GM18519 (cell line): ENCODE data around the gene POLR3E.
"Not testable (repeated sequence)": the region's sequence is repeated elsewhere in the genome, so short reads cannot be mapped to it uniquely, and the experiment has no call there.

ENCODE experiments used
- ATAC-seq: cut with Tn5 transposase; IDR thresholded peaks from one replicate; pipeline ENCODE4 v1.9.1; 2021; ENCODE audit warnings: mild to moderate bottlenecking, moderate library complexity; ENCODE audit not compliant: unreplicated experiment, low FRiP score

POLR3E gene

DNA sequence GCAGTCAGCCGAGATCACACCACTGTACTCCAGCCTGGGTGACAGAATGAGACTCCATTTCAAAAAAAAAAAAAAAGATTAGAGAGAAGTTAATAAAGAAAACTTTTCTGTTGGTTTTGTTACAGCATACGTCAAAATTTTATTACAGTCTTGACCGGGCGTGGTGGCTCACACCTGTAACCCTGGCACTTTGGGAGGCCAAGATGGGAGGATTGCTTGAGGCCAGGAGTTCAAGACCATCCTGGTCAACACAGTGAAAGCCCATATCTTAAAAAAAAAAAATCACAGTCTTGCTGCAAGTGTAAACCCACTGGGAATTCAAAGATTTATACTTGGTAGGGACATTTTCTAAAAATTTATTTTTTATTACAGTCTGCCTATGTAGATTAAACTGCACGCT is 6.2 kb upstream of the POLR3E start:
- no peak for ATAC-seq

DNA sequence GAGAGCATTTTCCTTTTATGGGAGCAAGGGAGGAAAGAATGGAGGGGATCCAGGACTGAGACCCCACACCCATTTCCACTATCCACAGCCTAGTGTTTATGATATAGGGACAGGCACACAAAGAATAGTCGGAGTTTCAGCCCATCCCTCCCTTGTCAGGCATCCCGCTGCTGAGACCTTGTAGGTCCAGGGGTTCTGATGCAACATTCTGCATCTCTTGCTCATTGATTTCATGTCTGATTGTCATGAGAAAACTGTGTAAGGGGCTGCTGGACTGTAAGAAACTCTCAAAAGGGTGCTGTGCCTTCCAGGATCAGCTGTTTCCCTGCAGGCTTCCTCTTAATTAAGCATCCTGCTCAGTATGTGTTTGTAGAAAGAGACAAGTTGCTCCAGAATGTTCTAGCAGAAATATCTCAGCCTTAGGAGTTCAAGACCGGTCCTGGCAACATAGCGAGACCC is 5.3 kb upstream of the POLR3E start:
- no peak for ATAC-seq

DNA sequence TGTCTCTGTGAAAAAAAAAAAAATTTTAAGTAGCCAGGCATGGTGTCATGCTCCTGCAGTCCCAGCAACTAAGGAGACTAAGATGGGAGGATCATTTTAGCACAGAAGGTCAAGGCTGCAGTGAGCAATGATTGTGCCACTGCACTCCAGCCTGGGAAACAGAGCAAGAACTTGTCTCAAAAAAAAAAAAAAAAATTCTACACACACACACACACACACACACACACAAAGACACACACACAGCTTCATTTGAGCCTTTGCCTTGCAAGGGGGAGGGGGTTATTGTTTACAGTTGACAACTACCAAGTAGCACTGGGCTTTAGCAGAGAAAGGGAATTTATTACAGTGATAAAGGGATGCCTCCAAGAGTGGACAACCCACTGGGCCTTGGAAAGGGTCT is 4.9 kb upstream of the POLR3E start:
- no peak for ATAC-seq

DNA sequence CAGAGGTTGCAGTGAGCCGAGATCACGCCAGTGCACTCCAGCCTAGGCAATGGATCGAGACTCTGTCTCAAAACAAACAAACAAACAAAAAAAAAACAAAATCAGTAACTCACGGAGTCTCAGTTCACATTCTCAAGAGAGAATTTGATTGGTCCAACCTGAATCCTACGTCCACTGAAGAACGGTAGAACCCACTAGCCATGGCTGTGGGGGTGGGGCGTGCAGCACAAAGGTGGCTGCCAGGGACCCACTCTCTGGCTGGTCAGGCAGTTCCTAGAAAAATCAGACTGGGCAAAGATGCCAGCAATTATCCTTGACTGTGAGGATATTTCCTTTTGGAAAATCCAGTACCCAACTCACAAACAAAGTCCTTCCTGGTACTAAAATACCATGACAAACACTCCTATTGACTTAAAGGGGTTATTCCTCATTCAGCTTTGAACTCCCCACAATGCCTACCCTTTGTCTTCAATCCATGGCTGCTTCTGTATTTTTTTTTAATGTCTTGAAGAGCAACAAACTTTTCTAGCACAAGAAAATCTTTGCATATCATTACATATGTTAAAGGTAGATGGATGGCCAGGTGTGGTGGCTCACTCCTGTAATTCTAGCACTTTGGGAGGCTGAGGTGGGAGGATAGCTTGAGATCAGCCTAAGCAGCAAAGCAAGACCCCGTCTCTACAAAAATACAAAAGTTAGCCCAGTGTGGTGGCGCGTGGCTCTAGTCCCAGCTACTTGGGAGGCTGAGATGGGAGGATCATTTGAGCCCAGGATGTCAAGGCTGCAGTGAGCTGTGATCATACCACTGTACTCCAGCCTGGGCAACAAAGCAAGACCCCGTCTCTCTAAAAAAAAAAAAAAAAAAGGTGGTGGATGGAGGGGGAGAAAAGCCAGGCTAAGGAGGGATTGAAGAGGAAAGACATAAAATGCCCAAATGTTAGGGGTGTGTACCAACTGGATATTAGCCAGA is 3.8 kb upstream of the POLR3E start:
- ATAC-seq, result no peak

DNA sequence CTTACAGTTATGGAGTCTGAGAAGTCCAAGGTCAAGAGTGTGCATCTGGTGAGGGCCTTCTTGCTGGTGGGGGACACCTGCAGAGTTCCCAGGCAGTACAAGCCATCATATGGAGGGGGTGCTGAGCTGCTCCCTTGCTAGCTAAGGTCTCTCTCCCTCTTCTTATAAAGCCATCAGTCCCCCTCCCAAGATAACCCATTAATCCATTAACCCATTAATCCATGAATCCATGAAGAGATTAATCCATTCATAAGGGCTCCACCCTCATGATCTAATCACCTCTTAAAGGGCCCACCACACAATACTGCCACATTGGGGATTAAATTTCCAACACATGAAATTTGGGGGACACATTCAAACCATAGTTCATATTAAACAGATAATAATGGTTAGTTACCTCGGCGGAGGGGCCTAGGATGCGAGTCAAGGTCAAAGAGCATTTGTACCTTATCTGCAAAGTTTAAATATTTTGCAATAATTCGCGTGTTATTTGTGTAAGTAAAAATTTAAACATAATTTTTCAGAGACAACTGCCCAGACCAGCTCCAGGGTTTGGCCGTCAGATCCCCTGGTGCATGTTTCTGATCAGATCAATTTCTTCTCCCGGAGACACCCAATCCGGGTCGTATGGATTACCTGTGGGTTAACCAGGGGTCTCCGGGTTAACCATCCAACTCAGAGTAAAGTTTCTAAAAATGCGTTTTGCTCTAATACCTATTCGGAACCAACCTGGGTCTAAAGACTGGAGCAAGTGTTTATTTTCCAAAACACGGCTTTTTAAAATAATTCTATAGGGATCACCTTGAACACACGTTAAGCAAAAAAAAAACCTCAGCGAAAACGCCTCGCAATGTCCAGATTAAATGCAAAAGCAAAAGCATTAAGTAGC is 740 bp upstream of the POLR3E start:
- ATAC-seq, result peak; percentile 5

DNA sequence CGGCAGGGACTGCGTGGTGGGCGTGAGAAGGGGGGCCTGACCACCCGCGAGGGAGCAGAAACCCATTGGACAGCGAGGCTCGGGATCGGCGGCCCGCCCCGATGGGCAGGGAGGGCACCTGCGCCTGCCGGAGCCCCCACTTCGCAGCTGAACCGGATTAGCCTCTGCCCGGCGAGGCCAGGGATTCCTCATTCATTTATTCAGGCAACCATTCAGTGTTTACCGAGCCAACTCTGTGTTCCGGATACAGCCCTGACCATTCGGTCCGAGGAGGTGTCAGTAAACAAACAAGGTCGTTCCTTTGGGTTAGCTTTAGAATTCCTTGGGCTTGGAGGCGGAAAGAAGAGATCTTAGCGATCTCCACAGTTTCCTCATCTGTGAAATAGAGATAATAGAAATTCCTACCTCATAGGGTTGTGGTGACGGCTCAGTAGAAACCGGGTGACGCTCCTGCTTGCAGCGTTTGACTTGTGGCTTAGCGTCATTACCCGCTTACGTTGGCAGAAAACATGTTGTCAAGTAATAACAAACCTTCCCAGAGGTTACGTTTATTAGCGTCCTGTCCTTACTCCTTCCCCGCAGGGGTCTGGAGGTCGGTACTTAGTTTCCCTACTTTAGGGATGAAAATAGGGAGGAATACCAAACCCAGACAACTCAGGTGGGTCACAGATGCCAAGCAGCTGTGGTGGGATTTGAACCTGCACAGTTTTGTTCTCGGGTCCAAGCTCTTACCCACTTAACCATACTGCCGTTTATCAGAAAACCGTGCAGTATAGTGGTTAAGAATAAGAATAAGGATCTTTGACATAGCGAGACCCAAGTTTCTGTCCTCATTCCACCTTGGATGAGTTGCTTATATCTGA is 893 bp downstream of the POLR3E start:
- peak; percentile 36 for ATAC-seq

DNA sequence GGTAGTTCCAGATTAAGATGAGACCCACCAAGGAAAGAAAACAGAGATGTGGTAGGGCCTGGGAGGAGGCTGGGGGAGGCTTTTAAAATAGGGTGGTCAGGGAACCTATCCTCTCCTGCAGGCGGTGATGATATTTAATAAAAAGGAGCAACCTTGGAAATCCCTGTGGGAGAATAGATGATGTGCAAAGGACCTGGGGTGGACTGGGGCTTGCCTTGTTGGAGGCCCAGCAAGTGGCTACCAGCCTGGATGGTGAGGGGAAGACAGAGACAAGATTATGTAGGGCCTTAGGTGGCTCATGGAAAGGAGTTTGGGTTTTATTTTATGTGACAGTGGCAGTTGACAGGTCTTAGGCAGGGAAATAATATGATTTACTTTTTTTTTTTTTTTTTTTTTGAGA is 1.8 kb downstream of the POLR3E start:
- no peak for ATAC-seq

DNA sequence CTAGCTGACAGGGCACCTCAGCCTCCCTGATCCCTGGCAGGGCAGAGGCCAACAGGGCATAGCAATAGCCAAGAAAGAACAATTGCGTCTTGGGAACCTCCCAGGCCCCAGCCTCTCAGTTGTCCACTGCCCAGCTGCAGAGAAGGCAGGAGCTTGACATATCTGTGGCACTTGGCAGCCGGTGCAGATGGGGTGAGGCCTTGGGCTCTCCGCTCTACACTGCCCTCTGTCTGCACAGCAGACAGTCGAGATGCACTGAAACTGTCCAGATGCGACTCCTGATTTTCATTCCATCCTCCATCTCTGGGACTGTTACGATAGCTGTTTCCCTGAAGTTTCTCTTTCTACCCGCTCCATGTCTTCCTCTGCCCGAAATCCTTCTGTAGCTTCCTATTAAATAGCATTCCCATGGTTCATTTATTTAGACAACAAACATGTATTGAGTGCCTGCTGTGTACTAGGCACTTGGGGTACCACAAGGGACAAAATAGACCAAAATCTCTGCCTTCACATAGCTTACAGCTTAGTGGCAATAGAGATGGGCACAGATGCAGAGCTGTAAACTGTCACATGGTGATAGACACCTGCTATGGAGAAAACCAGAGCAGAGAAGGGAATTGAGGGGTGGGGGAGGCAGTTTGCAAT is 3.3 kb downstream of the POLR3E start:
- no peak for ATAC-seq

DNA sequence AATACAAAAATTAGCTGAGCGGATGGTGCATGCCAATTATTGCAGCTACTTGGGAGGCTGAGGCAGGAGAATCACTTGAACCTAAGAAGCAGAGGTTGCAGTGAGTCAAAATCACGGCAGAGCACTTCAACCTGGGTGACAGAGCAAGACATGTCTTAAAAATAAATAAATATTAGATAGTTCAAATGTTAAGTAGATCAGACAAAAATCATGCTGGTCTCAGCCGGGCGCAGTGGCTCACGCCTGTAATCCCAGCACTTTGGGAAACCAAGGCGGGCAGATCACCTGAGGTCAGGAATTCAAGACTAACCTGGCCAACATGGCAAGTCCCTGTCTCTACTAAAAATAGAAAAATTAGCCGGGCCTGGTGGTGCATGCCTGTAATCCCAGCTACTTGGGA is 4.2 kb downstream of the POLR3E start:
- not testable (repeated sequence) for ATAC-seq

DNA sequence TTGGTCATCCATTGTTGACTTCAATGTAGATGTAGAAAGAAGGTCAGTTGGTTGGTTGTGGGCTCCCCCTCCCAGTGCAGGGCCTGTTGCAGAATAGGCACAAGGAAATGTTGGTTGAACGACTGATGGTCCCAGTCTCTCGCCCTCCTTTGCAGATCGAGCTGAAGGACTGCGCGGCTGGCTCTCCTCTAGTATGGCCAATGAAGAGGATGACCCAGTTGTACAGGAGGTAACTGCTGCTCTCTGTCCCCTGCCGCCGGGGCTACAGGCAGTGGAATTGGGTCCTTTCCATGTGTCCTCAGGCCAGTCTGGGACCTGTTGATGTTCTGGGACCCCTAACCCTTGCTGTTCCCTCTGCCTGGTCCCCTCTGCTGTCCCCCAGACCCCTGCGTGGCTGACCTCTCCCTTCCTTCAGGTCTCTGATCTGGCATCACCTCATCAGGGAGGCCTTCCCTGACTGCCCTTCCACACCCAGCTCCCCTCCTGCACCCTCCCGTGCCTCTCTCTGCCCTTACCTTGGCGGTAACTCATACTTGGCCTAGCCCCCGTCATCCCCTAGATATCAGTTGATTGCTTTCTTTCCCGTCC is 5.7 kb downstream of the POLR3E start:
- ATAC-seq, result no peak

DNA sequence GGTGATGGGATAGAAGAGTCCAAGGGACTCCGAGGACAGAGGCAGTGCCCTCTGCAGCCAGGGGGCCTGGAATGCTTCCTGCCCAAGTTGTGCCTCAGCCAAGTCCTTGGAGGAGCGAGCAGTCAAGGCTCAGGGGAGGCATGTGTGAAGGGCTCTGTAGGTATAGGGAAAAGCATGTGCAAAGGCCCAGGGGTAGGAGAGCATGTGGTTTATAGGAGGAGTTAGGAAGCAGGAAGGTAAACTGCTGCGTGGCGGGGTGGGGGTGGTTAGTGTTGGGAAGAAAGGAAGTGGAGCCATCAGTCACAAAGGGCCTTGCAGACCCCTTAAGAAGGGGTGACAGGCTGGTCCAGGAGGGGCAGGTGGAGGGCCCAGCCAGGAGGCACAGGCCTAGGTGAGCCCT is 7.2 kb downstream of the POLR3E start:
- ATAC-seq, result no peak

DNA sequence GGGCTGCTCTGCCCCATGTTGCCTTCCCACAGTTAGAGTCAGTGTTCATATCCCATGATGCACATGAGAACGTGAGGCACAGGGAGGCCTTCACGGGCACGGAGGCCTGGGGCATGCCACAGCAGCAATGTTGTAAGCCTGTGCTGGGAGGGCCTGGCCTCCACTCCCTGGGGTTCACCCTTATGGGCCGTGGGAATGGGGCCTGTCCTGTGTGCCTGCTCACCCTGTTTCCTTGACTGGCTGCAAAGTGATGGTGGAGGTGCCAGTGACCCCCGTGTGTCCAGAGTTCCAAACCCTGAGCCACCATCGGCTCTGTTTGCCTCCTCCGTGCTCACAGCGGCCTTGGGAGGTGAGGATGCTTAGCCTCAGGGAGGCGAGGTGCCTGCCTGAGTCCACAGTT is 9.6 kb downstream of the POLR3E start:
- ATAC-seq, result no peak

DNA sequence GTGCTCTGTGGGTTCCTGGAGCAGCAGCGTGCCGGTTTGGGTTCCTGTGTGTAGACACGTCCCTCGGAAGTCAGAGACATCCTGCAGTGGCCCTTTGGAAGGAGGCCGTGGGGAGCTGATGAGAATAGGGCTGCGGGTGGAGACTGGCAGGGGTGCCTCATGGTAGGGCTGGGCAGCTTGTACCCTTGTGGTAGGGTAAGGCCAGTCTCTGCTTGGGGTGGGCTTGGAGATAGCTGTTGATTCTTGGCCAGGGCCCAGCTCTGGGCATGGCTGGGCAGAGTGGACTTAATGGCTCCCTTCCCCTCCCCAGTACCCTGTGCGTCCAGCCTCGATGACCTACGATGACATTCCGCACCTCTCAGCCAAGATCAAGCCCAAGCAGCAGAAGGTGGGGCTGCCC is 10.6 kb downstream of the POLR3E start:
- no peak for ATAC-seq

DNA sequence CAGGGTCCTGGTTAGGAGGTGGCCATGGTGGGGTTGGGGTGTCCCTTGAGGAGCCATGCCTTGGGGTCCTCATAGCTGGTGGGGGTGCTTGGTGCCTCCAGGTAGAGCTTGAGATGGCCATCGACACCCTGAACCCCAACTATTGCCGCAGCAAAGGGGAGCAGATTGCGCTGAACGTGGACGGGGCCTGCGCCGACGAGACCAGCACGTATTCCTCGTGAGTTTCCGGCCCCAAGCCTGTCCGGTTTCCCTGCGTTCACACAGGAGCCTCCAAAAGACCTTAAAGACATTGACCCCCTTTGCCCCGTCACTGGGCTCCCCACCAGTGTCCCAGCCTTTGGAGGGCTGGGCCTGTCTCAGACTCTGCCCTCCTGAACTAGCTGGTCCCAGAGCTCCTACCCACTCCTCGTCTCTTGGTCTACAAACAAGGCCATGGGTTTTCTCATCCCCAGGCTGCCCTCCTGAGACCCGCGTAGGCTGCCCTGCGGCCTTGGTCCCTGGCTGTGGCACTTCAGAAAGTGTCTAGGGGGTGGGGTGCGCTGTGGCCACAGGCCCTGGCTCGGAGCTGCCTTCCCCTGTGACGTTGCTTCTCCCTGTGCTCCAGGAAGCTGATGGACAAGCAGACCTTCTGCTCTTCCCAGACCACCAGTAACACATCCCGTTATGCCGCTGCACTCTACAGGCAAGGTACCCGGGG is 11.8 kb downstream of the POLR3E start:
- no peak for ATAC-seq

DNA sequence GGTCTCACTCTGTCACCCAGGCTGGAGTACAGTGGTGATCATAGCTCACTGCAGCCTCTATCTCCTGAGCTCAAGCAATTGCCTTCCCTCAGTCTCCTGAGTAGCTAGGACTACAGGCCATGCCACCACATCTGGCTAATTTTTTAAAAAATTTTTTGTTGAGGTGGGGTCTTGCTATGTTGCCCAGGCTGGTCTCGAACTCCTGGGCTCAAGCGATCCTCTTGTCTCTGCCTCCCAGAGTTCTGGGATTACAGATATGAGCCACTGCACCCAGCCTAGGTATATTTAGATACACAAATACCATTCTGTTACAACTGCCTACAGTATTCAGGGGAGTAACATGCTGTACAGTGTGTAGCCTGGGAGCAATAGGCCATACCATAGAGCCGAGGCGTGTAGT is 14.3 kb downstream of the POLR3E start:
- ATAC-seq, result no peak

DNA sequence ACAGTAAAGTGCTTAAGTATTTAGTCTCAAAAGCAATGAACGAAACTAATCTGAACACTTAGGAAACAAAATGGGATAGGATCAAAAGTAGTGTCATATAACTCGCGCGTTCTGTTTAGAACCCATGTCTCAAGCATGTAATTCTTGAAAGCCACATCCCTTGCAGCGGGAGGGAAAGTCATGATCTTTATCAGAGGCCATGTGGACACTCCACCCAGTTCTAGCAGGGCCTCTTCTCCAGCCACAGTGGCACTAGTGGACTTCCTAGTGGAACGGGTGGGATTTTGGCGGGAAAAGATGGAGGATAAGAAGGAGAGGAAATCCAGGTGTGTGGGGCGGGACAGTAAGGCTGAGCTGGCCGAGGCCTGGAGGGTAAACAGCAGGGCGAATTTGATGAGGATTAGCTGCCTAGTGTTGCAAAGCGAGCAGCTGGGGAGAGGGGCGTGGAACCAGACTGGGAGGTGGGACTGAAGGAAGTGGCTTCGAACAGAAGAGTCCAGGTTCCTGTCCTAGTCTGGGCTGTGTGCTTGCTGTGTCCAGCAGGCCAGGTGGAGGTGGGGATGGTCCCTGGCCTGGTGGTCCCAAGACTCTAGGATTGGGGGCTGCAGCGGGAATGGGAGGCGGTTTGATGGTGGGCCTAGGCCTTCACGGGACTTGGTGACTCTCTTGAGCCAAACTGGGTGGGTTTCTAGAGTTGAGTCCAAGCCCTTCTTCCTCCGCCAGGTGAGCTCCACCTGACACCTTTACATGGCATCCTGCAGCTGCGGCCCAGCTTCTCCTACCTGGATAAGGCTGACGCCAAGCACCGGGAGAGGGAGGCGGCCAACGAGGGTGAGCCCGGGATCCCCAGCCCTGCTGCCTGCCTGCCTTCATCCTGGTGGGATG is 15.9 kb downstream of the POLR3E start:
- ATAC-seq, result no peak

DNA sequence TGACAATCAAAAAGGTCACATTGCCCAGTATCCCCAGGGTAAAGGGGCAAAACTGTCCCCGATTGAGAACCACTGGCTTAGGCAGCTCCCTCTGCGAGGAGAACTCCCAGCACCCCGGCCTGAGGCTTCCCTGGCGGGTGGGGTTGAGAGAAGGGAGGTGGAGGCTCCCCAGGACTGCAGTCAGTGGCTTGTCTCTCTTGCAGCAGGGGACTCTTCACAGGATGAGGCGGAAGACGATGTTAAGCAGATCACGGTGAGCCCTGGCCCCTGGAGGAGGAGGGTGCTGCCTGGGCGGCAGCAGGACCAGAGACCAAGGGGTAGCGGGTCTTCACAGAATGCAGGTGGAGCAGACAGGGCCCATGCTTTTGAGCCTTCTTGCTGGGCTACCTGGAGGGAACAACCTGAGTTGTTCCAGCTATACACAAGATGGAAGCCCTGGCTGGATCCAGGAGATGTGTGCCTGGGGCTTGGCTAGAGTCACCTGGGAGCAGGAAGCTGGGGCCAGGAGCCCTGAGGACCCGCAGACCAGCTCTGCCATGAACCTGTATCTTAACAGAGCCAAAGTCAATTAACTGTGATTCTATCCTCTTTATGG is 16.8 kb downstream of the POLR3E start:
- no peak for ATAC-seq
